Dedifferentiated amniotic fluid mesenchymal stem cell (primary cell): ENCODE data around the gene PXK.
A peak's percentile ranks its signal among the peaks of the same experiment; 100 is the strongest.
"Not testable (repeated sequence)": the region's sequence is repeated elsewhere in the genome, so short reads cannot be mapped to it uniquely, and the experiment has no call there.

Experiments
- DNase-seq: peaks from one replicate; pipeline ENCODE4 v3.0.0-alpha.2; 2016; ENCODE audit errors: extremely low spot score

The PXK gene

GRCh38 chr3:58419780-58420507 lies 87.3 kb downstream of the PXK start:
- DNase-seq, result no peak

GRCh38 chr3:58421004-58421403 lies 88.3 kb downstream of the PXK start:
- no peak for DNase-seq

DNA sequence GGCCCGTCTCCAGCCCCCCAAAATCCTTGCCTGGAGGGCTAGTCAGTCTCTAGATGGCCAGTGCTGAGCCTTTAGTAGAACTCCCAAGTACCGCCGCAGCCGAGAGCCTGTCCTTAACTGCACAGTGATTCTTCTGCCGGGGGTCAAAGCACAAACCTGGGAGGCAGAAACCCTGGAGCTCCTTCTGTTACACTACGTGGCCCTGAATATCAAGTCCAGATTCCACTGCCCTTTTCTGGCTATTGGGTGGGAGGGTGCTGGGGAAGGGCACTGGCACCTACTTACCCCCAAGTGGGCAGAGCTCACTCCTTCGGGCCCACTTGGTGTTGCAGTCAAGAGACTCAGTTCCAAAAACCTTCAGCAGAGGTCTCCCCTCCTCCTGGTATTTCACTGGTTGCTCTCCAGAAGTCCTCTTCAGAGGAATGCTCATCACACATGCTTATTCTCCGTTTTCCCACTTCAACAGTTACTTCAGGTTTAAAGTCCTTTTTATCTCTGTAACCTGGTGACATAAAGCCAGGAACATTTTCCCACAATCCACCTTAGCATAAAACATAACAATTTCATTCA lies 90.1 kb downstream of the PXK start:
- DNase-seq, result no peak

- DNase-seq, result no peak
Observed at GRCh38 chr3:58424613-58425012, 91.9 kb downstream of the PXK start.

GRCh38 chr3:58425782-58426181 lies 93.1 kb downstream of the PXK start:
- DNase-seq, result no peak

DNA sequence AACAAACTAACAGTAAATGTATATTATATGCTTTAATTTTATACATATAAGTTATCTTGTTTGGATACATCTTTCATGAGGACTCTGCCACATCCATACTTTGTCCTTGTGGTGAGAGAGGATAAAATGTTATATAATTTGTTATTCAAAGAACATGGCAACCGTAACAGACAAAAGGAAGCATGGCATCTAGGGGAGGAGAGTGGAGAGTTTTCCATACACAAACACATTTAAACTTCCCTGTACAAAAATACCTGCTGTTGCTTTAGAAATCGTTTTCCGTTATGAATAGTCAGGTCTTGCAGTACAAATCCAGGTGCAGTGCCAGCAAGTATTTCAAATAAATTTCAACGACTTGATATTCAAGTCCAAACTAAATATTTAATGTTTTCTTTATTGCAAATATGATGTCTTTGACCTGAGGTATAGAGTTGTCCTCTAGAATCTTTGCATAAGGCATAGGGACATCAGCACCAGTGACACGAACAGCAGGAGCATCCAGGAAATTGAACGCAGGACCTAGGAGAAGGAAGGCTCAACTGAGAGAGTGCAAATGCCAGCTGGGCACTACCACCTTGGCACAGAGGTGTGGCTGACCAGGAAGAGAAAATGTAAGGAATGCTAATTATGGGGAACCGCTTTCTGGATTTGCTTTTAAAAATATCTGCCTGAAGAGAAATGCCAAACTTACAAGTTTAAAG lies 95.1 kb downstream of the PXK start:
- DNase-seq, result no peak

DNA sequence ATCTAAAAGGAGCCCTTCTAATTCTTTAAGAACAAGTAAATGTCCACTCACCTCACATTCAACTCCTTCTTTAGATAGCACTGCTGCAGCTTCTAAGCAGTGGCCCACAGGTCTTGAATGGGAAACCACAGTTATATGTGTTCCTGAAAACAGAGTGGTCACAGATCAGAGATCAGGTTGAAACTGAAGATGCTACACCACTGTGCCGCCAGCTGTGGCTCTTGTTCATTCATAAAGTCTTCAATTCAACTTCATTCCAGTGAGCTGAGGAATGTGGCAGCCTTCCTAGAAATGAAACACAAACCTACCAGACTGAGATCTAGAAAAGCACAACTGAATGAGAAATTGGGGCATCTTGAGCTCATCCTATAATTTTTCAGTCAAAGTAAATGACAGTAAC lies 97.0 kb downstream of the PXK start:
- DNase-seq, result no peak

DNA sequence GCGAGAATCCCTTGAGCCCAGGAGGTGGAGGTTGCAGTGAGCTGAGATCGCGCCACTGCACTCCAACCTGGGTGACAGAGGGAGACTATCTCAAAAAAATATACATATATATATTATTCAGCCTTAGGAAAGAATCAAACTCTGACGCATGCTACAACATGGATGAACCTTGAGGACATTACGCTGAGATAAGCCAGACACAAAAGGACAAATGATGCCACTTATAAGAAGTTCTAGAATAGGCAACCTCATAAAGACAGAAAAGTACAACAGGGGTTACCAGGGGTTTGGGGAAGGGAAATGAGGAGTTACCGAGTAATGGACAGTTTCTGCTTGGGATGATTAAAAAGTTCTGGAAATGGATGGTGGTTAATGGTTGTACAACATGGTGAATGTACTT lies 100.2 kb downstream of the PXK start:
- no peak for DNase-seq

- peak; percentile 90 for DNase-seq
Observed at GRCh38 chr3:58433400-58434167, 100.9 kb downstream of the PXK start, which contains the start of gene PDHB. Gene PDHB, minus strand, starts transcription at chr3:58433832. Its CDS starts 23 bp downstream, at chr3:58433809.

DNA sequence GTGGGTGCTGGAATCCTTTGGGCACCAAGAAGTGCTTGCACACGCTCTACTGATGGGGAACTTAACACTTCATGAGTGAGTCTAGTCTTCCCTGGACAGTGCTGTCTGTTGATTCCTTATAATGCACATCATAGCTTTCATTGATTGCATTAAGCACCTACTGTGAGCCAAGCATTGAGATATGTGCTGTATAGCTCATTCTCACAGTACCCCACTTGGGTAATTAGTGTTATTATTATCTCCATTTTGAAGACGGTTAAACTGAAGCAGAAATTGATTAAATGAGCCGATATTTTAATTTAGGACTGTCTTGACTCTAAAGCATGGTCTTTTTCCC lies 101.4 kb downstream of the PXK start:
- no peak for DNase-seq

DNA sequence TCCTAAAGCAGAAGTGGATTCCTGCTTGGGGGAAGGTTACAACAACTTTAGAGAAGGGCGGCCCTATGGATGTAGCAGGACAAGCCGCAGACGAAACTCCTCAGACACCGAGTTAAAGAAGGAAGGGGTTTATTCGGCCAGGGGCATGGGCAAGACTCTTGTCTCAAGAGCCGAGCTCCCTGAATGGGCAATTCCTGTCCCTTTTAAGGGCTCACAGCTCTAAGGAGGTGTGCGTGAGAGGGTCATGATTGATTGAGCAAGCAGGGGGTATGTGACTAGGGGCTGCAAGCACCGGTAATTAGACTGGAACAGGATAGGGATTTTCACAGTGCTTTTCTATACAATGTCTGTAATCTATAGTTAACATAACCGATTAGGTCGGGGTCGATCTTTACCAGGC lies 101.8 kb downstream of the PXK start:
- DNase-seq, result no peak

GRCh38 chr3:58434990-58435389 lies 102.3 kb downstream of the PXK start:
- DNase-seq, result peak; percentile 62

- not testable (repeated sequence) for DNase-seq
Observed at GRCh38 chr3:58437276-58437675, 104.6 kb downstream of the PXK start.

DNA sequence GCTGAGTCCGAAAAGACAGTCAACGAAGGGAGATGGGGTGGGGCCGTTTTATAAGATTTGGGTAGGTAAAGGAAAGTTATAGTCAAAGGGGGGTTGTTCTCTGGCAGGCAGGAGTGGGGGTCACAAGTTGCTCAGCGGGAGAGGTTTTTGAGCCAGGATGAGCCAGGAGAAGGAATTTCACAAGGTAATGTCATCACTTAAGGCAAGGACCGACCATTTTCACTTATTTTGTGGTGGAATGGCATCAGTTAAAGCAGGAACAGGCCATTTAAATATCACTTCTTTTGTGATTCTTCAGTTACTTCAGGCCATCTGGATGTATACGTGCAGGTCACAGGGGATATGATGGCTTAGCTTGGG lies 108.3 kb downstream of the PXK start:
- DNase-seq, result not testable (repeated sequence)

DNA sequence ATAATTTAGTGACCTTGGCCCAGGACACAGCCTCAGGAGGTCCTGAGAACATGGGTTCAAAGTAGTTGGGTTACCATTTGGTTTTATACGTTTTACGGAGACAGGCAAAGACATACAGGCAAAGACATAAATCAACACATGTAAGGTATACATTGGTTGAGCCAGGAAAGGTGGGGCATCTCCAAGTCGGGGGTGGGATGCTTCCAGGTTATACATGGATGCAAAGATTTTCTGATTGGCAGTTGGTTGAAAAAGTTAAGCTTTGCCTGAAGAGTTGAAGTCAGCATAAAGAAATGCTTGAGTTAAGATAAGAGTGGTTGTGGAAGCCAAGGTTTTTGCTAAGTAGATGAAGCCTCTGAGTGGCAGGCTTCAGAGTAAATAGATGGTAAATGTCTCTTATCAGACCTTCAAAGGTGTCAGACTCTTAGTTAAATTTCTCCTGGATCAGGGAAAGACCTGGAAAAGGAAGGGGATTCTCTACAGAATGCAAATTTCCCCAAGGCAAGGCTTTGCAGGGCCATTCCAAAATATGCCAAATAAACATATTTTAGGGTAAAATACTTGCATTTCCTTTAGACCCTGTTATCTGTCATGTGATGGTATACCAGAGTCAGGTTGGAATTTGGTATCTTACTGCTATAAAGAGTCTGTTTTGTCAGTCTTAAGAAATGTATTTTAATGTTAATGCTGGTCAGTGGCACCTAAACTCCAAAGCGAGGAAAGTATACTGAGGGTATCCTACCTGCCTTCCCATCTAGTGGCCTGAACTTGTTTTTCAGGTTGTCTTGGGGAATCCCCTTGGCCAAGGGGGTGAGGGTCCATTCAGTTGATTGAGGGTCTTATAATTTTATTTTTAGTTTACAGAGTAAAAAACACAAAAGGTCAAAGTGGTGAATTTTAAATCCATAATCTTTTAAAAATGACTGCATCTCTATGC lies 109.1 kb downstream of the PXK start:
- no peak for DNase-seq

DNA sequence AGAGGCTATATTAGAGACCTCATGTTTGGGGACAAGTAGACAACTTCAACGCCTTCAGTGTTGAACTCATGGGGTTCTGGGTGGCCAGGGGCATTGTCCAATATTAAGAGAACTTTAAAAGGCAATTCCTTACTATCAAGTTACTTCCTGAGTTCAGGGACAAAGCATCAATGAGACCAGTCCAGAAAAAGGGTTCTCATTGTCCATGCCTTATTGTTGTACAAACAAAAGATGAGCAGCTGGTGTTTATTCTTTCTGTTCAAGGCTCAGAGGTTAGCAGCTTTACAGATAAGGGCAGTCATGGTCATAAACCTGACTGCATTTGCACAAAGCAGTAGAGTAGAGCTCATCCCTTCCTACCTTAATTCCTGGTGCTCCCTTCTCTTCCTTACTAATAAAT lies 119.5 kb downstream of the PXK start:
- no peak for DNase-seq

DNA sequence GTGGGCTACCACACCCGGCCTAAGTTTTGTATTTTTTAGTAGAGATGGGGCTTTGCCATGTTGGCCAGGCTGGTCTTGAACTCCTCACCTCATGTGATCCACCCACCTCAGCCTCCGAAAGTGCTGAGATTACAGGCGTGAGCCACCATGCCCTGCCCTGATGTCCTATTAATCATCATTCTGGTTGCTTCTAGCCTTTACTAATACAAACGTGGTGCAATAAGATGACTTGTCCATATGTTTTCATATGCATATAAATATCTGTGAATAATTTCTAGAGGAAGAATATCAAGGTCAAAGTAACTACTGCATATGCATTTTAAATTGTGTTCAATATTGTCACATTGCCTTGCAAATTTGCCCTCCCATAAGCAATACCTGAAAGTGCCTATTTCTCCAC lies 126.5 kb downstream of the PXK start:
- DNase-seq, result no peak

DNA sequence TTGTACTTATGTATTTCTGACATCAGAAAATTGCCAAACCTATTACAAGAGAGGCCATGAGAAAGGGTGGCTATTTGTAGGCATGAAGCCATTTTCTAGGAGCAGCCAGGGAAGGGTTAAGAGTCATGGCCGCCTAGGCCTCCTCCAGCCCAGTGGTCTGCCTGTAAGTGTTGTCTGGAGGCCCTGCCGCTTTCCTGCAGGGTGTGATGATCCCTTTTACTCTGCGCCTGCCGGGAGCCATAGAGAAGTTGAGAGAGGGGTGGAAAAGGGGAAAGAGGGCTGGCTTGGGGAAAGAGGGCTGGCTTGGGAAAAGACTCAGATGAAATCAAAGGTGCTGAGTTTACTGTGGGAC lies 130.1 kb downstream of the PXK start:
- no peak for DNase-seq

DNA sequence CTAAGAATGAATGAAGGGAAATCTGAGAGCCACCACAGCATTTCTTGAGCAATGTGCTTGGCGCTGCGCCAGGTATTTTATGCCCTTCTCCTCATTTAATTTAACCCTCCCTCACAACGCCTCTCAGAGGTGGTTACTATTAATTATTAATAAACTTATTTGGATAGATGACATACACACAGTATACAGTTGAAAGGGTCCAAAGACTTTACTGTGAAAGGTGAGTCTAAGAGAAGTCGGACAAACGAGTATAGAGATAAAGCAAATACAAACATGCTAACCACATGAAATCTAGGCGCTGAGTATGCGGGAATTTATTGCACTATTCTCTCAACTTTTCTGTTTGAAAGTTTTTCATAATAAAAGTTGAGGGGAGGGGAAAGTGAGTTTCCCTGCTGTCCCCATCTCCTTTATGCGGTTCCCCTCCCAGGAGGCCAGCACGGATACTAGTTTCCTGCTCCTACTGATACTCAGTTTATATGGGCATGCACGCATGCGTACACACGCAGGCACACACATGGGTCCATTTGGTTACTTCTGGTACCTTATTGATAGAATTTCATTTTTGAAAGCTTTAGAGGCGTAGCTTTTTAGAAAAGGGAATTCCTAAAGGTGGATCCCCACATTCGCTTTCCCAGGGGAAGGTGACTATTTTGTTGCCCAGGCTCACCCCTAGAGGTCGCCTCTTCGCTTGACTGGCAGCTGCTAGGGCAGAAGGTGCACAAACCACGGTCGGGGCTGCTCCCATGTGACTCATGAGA lies 130.7 kb downstream of the PXK start:
- DNase-seq, result peak; percentile 34

- no peak for DNase-seq
Observed at GRCh38 chr3:58463942-58464271, 131.2 kb downstream of the PXK start.

GRCh38 chr3:58464866-58465265 lies 132.2 kb downstream of the PXK start:
- DNase-seq, result no peak
